Upper lobe of left lung (tissue), 6 donors: ENCODE data around the gene KLK4. TPM values are rescaled to one million over a fixed set of nuclear protein-coding genes. Genes with fewer than 3 reads are reported as not detected.
"Not testable (repeated sequence)": the region's sequence is repeated elsewhere in the genome, so short reads cannot be mapped to it uniquely, and the experiment has no call there.

ENCODE experiments used
- ATAC-seq, 2 donors: fragments of 200-7000 bp; cut with Tn5 transposase; one replicate each; pipeline ENCODE4 v1.9.1; 2022; ENCODE audit warnings: mild to moderate bottlenecking in 2 of 2, moderate library complexity in 2 of 2; ENCODE audit not compliant: low FRiP score in 2 of 2
- DNase-seq, 2 donors: peaks; one replicate each; pipeline ENCODE4 v3.0.0-alpha.2; 2019 to 2020
- H3K27ac ChIP-seq, 4 donors: fragments of 200-600 bp; sonication (generic); one replicate each; pipeline ENCODE4 v1.5.1; 2016 to 2019
- H3K27me3 ChIP-seq, 4 donors: fragments of 200-600 bp; sonication (generic); one replicate each; pipeline ENCODE4 v1.5.1; 2017 to 2019
- H3K36me3 ChIP-seq, 4 donors: fragments of 200-600 bp; sonication (generic); one replicate each; pipeline ENCODE4 v1.5.1; 2016 to 2019
- H3K4me1 ChIP-seq, 4 donors: fragments of 200-600 bp; sonication (generic); one replicate each; pipeline ENCODE4 v1.5.1; 2018 to 2019
- H3K4me3 ChIP-seq, 4 donors: fragments of 200-600 bp; sonication (generic); one replicate each; pipeline ENCODE4 v1.5.1; 2017 to 2019; ENCODE audit warnings: mild to moderate bottlenecking in 2 of 4, moderate library complexity in 1 of 4
- H3K9me3 ChIP-seq, 4 donors: fragments of 200-600 bp; sonication (generic); one replicate each; pipeline ENCODE4 v1.5.1; 2018 to 2019
- CTCF ChIP-seq, 6 experiments: fragments of 450-650 bp in 4 of 6; fragments of 200-600 bp in 2 of 6; sonication (generic) in 2 of 6; IDR thresholded peaks; one replicate each; pipeline ENCODE4 v1.5.1; 2016 to 2019; ENCODE audit warnings: antibody characterized with exemption in 6 of 6
- EP300 ChIP-seq, 4 donors: sonication (generic); formaldehyde crosslinking; IDR thresholded peaks; one replicate each; pipeline ENCODE4 v1.5.1; 2017; ENCODE audit warnings: antibody characterized with exemption in 4 of 4, control low read depth in 2 of 4
- POLR2A ChIP-seq, 4 donors: fragments of 450-650 bp; IDR thresholded peaks; one replicate each; pipeline ENCODE4 v1.5.1; 2016 to 2017; ENCODE audit warnings: antibody characterized with exemption in 4 of 4, mild to moderate bottlenecking in 2 of 4
- POLR2AphosphoS5 ChIP-seq, 2 donors: sonication (generic); formaldehyde crosslinking; IDR thresholded peaks; one replicate each; pipeline ENCODE4 v1.5.1; 2017; ENCODE audit warnings: antibody characterized with exemption in 2 of 2
- whole genome bisulfite sequencing, 2 donors: methylation state at CpG; one replicate each; pipeline ENCODE4 v1.1.5; 2017 to 2018; 5-methylcytosine and 5-hydroxymethylcytosine counted together
- total RNA-seq, 6 donors: library from RNA; depleted of rRNA in 4 of 6; stranded (reverse); fragments of >200 nt in 4 of 6; gene quantifications; one replicate each; pipeline versions ENCODE4 v1.1.0 to v1.2.1, GENCODE V29; 2016 to 2021
- donor health status: DM: no; HTN: no; CAD: no; lungs with moderate emphysema.
- donor health status: DM: no; HTN: yes; CAD: no; lungs with severe emphysema.

Gene KLK4
- total RNA-seq, 6 donors from 2014 or later: not detected

DNA sequence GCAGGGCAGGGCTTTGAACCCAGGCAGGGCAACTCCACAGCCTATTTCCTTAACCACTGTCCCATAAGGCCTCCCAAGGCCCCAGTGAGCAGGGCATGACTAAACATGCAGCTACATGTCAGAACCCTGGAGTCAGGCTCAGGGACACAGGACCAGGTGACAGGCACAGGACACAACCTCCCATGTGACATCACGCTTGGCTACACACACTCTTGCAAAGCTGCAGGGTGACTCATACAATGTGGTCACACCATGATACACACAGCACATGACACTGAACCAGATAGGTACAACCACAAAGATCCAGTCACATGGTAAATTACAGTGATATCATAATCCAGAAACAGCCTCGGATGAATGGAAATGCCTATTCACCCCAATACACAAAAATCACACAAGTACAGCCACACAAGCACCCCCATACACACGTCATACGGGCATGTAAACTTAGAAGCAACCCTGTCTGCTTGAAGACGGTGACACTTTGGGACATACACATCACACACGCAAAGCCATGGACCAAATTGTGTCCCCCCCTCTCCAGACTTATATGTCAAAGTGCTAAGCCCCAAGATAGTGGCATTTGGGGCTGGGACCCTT, 14.5 kb downstream of the KLK4 start:
- Histone ChIP-seq H3K4me1 (no peaks in the 10 kb centered on the region), H3K27ac (no peak overlapping the region), H3K27me3 (no peaks in the 10 kb centered on the region), H3K9me3 (no peaks in the 10 kb centered on the region), H3K4me3 (no peak overlapping the region), H3K36me3 (no peaks in the 10 kb centered on the region)
- DNase-seq (no peak), ATAC-seq (peak in 1 of 2 donors; percentile 41)
- WGBS, 2 donors: 61 to 68% methylated on average over 5 to 6 of the region's 6 CpGs
- TF ChIP-seq POLR2A (IDR thresholded peaks at IDR 0.05) (no peak), CTCF (IDR thresholded peaks at IDR 0.05) (no peak), EP300 (IDR thresholded peaks at IDR 0.05) (no peak), POLR2AphosphoS5 (IDR thresholded peaks at IDR 0.05) (no peak)

DNA sequence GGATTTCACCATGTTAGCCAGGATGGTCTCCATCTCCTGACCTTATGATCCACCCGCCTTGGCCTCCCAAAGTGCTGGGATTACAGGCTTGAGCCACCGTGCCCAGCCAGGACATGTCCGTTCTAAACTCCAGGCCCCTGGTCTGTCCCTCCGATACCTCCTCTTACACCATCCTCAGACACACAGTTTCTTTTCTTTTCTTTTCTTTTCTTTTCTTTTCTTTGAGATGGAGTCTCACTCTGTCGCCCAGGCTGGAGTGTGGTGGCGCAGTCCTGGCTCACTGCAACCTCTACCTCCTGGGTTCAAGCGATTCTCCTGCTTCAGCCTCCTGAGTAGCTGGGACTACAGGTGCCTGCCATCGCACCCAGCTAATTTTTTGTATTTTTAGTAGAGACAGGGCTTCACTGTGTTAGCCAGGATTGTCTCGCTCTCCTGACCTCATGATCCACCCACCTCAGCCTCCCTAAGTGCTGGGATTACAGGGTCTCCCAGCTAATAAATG, 15.1 kb downstream of the KLK4 start:
- not testable (repeated sequence) for ATAC-seq, H3K27ac ChIP-seq, H3K9me3 ChIP-seq, DNase-seq, H3K36me3 ChIP-seq, H3K4me1 ChIP-seq, H3K27me3 ChIP-seq, H3K4me3 ChIP-seq
- WGBS, 2 donors: 88 to 89% methylated on average over 9 of the region's 9 CpGs

DNA sequence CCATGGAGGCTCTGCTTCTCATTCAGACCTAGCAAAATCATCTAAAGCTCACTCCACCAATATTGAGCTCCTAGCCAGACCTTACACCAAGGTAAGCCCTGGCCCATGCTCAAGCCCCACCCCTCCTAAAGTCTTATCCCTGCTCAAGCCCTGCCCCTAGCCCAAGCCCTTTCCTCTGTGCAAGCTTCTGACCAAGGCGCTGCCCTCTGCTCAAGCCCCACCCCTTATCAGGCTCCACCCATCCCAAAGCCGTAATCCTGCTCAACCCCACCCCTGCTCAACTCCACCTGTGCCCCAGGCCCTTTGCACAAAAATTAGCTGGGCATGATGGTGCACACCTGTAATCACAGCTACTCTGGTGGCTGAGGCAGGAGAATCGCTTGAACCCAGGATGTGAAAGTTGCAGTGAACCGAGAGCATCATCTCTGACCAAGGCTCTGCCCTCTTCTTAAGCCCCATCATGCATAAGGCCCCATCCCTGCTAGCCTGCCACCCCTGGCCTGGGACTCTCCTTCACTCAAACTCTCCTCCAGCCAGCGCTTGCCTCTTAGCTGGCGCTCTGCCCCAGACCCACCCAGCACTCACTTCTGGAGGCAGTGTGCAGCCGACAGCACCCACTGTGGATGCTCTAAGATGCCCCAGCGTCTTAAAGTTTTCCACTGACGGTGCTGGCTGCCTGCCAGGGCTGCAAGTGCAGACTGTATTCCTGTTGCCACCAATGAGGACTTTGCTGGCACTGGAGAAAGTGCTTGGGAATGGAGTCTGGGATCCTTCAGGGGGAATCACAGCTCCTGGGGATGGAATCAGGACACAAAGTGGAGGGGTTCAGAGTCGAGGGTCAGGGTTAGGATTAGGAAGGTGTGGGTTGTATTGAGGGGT, 16.5 kb downstream of the KLK4 start:
- WGBS, 2 donors: 70 to 72% methylated on average over 10 of the region's 10 CpGs
- Histone ChIP-seq H3K4me3 (no peak overlapping the region), H3K4me1 (no peaks in the 10 kb centered on the region), H3K36me3 (no peaks in the 10 kb centered on the region), H3K27ac (no peak overlapping the region), H3K27me3 (no peaks in the 10 kb centered on the region), H3K9me3 (no peaks in the 10 kb centered on the region)
- ATAC-seq (no peak), DNase-seq (peak in 1 of 2 donors; percentile 17)
- no peak for TF ChIP-seq EP300 (IDR thresholded peaks at IDR 0.05)
- no peak for TF ChIP-seq CTCF (IDR thresholded peaks at IDR 0.05)
- TF ChIP-seq POLR2AphosphoS5 (IDR thresholded peaks at IDR 0.05): no peak
- TF ChIP-seq POLR2A (IDR thresholded peaks at IDR 0.05): no peak

DNA sequence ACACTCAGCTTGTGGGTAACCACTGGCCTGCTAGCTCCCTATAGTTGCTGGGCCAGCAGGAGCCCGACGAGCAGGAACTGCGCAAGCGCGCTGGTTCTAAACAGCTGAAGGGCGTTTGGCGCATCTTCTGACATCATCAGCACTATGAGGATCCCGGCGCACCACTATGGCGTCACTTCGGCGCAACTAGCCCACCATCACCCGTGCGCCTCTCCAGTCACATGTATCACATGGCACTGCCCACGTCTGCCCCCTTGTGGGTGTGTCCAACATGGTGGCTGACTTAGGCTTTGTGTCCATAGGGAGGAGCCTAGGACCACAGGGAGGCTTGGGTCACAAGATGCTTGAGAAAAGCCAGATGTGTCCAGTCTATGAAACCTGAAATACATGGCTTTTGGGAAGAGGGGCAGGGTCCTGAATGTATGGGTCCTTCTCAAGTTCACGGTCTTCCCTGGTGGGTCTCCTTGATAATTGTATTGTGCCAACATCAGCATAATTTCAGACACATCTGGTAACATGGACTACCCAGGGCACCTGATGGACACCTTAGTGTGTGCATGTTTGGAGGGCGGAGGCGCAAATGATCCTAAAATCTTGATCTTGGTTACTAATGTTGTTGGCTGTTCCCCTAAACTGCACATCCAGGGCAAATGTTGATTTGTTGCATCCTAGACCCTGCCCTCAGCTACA, 18.0 kb downstream of the KLK4 start:
- Histone ChIP-seq H3K27ac (no peak overlapping the region), H3K27me3 (no peaks in the 10 kb centered on the region), H3K4me1 (no peaks in the 10 kb centered on the region), H3K9me3 (no peaks in the 10 kb centered on the region), H3K36me3 (no peaks in the 10 kb centered on the region), H3K4me3 (no peak overlapping the region)
- WGBS, 2 donors: 90 to 92% methylated on average over 18 of the region's 18 CpGs
- no peak for ATAC-seq
- TF ChIP-seq CTCF (IDR thresholded peaks at IDR 0.05) (no peak), POLR2AphosphoS5 (IDR thresholded peaks at IDR 0.05) (no peak), POLR2A (IDR thresholded peaks at IDR 0.05) (no peak), EP300 (IDR thresholded peaks at IDR 0.05) (no peak)
- DNase-seq: no peak

- no peak for ATAC-seq
- H3K36me3 ChIP-seq: no peaks in the 10 kb centered on the region
- no peaks in the 10 kb centered on the region for H3K9me3 ChIP-seq
- H3K4me1 ChIP-seq: no peaks in the 10 kb centered on the region
- no peaks in the 10 kb centered on the region for H3K27me3 ChIP-seq
- 85% methylated on average over 5 of the region's 5 CpGs for WGBS, 2 donors
- no peak overlapping the region for H3K27ac ChIP-seq
- no peak for TF ChIP-seq POLR2AphosphoS5 (IDR thresholded peaks at IDR 0.05)
- H3K4me3 ChIP-seq: no peak overlapping the region
- no peak for DNase-seq
Measured at GRCh38 chr19:50891253-50891625, 20.0 kb downstream of the KLK4 start.
